NCI-H187 (cell line): ENCODE results near the gene ANAPC10.
"Not testable (repeated sequence)": the region's sequence is repeated elsewhere in the genome, so short reads cannot be mapped to it uniquely, and the experiment has no call there.

Source experiments
- DNase-seq, 2 experiments: peaks; one replicate each; lab custom pipeline; 2025; lab: John Stamatoyannopoulos, UW

ANAPC10 gene

GRCh38 chr4:145097821-145098674 is at the start of gene ANAPC10, which contains the start of gene ABCE1:
ANAPC10 (minus strand) TSS chr4:145098196; CDS start chr4:145096099, 2,097 bp downstream.
ABCE1 (plus strand) TSS chr4:145098311; CDS start chr4:145104413, 6,102 bp downstream.
- peak; percentile 69 to 86 for DNase-seq

DNA sequence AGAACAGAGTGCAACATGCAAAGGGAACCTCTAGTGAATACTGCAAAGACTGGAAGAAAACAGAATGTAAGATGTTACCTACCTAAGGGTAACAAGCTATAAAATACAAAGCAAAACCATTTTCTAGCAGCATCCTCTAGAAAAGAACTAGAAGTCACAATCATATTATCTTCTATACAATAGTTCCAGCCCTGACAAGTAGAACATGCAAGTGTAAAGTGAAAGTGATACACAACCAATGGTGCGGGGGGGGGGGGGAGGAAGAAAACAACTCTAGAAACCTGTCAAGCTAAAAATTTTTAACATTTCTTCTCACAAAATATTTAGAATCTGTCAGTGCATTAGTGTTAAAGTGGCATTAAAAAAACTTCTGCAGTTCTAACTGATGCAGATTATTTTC is 38.2 kb upstream of the ANAPC10 start:
- not testable (repeated sequence) for DNase-seq

- no peak for DNase-seq
Observed at GRCh38 chr4:145132511-145133098, 34.6 kb upstream of the ANAPC10 start.

DNA sequence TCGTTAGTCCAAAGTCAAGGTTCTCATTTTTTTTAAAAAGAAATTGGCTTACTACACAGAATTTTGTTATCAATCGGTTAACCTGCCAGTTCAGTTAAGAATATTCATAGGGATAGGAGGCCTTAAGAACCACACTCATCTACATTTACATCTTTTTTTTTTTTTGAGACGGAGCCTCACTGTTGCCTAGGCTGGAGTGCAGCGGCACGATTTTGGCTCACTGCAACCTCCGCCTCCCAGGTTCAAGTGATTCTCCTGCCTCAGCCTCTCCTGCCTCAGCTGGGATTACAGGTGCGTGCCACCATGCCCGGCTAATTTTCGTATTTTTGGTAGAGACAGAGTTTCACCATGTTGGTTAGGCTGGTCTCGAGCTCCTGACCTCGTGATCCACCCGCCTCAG is 33.9 kb upstream of the ANAPC10 start:
- no peak for DNase-seq

GRCh38 chr4:145130788-145131399 is 32.9 kb upstream of the ANAPC10 start:
- no peak for DNase-seq

DNA sequence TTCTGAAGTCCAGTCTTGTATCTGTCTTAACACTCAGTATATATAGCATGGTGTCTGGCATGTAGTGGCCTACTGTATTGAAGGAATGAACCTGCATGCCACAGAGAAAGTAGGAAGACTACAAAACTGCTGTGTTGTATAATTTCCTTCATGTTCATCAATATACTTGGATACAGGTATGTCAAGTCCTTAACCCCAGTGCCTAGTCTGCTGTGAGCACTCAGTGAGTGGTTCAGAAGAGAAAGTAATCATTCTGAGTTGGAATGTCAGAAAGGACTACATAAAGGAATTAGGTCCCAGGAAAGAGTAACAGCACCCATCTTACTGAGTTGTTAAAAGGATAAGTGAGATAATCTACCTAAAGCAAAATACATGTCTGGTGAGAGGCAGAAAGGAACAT is 32.1 kb upstream of the ANAPC10 start:
- DNase-seq, result no peak

GRCh38 chr4:145125396-145125795 is 27.4 kb upstream of the ANAPC10 start:
- DNase-seq, result no peak

GRCh38 chr4:145108128-145108527 is 10.1 kb upstream of the ANAPC10 start:
- no peak for DNase-seq

GRCh38 chr4:145107126-145107525 is 9.1 kb upstream of the ANAPC10 start:
- no peak for DNase-seq

- DNase-seq, result no peak
Observed at GRCh38 chr4:145103496-145103895, 5.5 kb upstream of the ANAPC10 start.

- DNase-seq, result no peak
Observed at GRCh38 chr4:145102619-145103018, 4.6 kb upstream of the ANAPC10 start.

DNA sequence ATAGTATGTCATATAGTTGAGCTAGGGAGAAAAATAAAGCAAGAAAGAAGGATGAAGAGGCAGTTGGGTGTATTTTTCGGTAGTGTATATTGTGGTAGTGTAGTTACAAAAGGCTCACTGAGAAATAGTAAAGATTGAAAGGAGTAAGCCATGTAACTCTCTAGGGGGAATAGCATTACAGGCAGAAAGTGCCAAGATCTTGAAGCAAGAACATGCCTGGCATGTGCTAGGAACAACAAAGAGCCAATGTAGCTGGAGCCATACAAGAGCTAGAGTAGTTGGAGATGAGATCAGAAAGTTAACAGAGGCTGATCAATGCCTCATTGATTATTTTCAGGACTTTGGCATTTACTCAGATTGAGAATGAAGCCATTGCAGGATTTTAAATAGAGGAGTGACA is 3.1 kb upstream of the ANAPC10 start:
- DNase-seq, result no peak

GRCh38 chr4:145099653-145100052 is 1.7 kb upstream of the ANAPC10 start:
- no peak for DNase-seq

GRCh38 chr4:145098675-145099037 is 660 bp upstream of the ANAPC10 start:
- DNase-seq, result peak in 1 of 2 experiments; percentile 41

DNA sequence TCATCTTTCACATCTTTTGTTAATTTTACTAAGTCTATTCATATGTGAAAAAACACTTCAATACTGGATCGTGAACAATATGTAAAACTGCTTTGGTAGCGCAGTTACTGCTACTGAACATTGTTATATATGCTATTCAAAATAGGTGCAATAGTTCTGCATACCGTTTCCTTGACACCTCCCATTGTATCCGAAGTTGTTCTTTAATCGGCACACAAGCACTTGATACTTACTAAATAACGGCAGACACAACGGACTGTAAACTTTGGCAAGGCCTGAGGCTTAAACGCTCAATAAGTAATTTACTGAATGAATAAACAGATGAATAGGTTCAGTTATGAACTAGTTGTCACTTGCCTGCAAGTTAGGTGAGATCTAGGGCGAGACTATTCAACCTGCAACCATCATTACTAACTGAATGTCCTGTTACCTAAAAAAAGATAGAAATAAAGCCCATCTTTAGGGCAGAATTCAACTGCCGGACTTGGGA is 620 bp downstream of the ANAPC10 start:
- no peak for DNase-seq

GRCh38 chr4:145093638-145094037 is 4.4 kb downstream of the ANAPC10 start:
- no peak for DNase-seq

DNA sequence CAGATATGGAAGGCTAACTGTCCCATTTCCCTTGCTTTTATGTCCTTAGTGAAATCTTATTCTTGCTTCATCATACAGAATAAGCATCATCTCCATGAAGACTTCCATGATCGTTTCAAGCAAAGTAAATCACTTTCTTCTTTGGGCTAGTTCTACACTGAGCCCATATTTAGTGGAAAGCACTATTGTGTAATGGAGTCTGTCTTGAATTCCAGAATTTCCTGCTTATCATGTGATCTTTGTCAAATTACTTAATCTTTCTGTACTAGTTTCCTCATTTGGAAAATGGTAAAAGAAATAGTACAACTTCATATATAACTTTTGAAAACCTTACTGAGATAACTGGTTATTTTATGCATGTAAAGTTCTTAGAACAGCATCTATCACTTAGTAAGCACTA is 7.6 kb downstream of the ANAPC10 start:
- DNase-seq, result no peak

- DNase-seq, result no peak
Observed at GRCh38 chr4:145083891-145084605, 13.9 kb downstream of the ANAPC10 start.

DNA sequence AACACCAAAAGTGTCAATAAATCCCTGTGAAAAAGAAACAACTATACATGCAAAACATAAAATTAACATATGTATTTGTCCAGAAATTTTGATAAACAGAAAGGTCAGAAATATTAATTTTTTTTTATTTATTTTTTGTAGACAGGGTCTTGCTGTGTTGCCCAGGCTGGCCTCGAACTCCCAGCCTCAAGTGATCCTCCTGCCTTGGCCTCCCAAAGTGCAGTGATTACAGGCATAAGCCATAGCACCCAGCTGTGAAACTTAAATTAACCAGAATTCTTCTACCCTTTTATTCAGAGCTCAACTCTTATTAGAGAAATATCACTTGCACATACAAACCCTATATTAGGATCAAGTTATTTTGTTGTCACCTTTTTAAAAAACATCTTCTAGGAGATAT is 16.2 kb downstream of the ANAPC10 start:
- DNase-seq, result no peak

DNA sequence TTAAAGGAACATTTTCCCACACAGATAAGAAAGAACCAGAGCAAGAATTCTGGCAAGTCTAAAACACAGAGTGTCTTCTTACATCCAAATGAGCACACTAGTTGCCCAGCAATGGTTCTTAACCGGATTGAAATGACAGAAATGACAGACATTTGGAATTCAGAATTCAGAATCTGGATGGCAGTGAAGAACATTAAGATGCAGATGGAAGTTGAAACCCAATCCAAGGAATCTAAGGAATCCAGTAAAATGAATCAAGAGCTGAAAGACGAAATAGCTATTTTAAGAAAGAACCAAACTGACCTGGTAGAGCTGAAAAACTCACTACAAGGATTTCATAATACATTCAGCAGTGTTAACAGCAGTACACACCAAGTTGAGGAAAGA is 21.5 kb downstream of the ANAPC10 start:
- no peak for DNase-seq

DNA sequence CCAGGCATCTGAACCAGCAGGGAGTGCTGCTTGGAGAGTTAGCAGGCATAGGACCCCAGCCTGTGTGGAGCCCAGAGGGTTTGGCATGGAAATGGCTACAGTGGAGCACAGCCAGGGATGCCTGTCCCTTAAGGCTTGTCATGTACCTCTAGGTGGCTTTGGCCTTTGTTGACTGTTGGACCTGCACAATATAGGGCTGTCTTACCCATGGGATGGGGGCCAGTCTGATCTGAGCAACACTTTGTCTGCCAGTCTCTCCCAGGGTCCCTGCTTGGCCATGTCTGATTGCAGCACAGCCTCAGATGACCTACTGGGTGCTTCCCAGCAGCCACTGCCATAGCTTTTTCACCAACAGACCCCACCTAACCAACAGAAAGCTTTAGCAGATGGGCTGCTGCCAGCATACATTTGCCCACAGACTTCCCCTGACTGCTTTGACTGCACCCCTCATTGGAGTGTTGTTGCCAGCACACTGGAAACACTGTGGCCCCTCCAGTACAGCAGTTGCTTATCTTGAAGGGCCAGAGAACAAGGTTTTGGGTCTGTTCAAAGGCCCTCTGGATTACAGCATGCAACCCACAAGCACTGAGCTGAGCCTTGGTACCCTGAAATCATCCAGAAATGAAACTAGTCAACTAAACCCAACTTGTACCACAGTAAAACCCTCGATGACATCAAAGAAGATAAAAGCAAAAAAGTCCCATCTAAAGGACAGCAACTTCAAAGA is 22.1 kb downstream of the ANAPC10 start:
- no peak for DNase-seq

GRCh38 chr4:145071560-145071959 is 26.4 kb downstream of the ANAPC10 start:
- DNase-seq, result no peak
